ENCODE results near the gene FRG1.
"Not testable (repeated sequence)": the region's sequence is repeated elsewhere in the genome, so short reads cannot be mapped to it uniquely, and the experiment has no call there.

FRG1 gene

GRCh38 chr4:189985651-189986243 is 45.1 kb downstream of the FRG1 start:
- not testable (repeated sequence) for DNase-seq (ENCODE audit: low read depth in 3 of 3)

GRCh38 chr4:189988877-189989431 is 48.3 kb downstream of the FRG1 start:
- DNase-seq (ENCODE audit: low read depth in 3 of 3): no peak

- DNase-seq (ENCODE audit: low read depth in 3 of 3): not testable (repeated sequence)
Measured at GRCh38 chr4:189989941-189990340, 49.3 kb downstream of the FRG1 start.

Measured in stimulated activated CD4-positive, alpha-beta T cell treated with anti-CD3 and anti-CD28 coated beads, TNF-alpha, amount 100 ng/mL, for 48 hours (primary cell).